ENCODE data around the gene DISP3. TPM values are rescaled to one million over a fixed set of nuclear protein-coding genes. Genes with fewer than 3 reads are reported as not detected.

The DISP3 gene
- total RNA-seq, 1 experiment from 2014 or later: 1.1 TPM

- TF ChIP-seq REST (IDR thresholded peaks at IDR 0.05; ENCODE audit: insufficient read depth in 1 of 2, low read depth in 2 of 2, low read length in 1 of 2) (no peak), TCF7L2 (IDR thresholded peaks at IDR 0.05; ENCODE audit: low read depth, low read length) (no peak), POLR2AphosphoS5 (IDR thresholded peaks at IDR 0.05; ENCODE audit: low read depth, low read length) (no peak), SIN3A (IDR thresholded peaks at IDR 0.05; ENCODE audit: borderline replicate concordance, insufficient read depth, low read depth, low read length) (no peak), CTCF (IDR thresholded peaks at IDR 0.05) (no peak)
- ATAC-seq (no peak), DNase-seq (ENCODE audit: low read depth, low spot score) (no peak)
- H3K9me3 ChIP-seq (ENCODE audit: control insufficient read depth, insufficient read depth, low read depth, low read length): no peaks in the 10 kb centered on the region
- intact Hi-C loops (cut with micrococcal nuclease; ENCODE audit: unreplicated experiment) (no loop called here), in situ Hi-C loops (cut with HindIII; ENCODE audit: low pct_unique_long_range_greater_than_20kb, low sequenced_read_pairs) (no loop called here)
- H3K27me3 ChIP-seq (ENCODE audit: control insufficient read depth, insufficient read depth, low read length): peaks cover 15% of the 10 kb centered on the region
- no peak overlapping the region; a peak in 1 of 4 replicates for H3K4me3 ChIP-seq (ENCODE audit: low read depth in 2 of 2, low read length in 2 of 2)
- H3K27ac ChIP-seq (ENCODE audit: low read length): no peak overlapping the region
- CTCF ChIA-PET: no interaction called here
- no peaks in the 10 kb centered on the region for H3K36me3 ChIP-seq (ENCODE audit: control insufficient read depth, insufficient read depth, low read length)
- POLR2A ChIA-PET: no interaction called here
- no TSS peak for BruUV-seq (replicated peaks)
- no peaks in the 10 kb centered on the region for H3K4me1 ChIP-seq (ENCODE audit: control insufficient read depth, insufficient read depth, low read length)
Observed at GRCh38 chr1:11483581-11484320, 4.8 kb downstream of the DISP3 start.

DNA sequence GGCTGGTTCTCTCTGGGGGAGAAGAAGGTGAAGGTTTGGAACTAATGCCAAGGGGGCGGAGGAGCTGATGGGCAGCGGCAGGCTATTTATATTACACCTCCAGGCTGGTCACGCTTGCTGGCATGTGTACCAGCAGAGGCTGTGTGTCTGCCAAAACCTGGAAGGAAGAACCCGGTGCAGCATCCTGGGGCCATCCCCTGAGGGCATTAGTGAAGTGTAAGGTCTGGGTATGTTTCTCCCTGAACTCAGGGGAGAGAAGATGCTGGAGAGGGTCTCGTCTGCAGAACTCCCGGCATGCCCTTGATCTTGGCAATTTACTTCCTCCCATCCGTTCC is 5.3 kb downstream of the DISP3 start:
- Histone ChIP-seq H3K27me3 (ENCODE audit: control insufficient read depth, insufficient read depth, low read length) (peaks cover 17% of the 10 kb centered on the region), H3K4me1 (ENCODE audit: control insufficient read depth, insufficient read depth, low read length) (no peaks in the 10 kb centered on the region), H3K9me3 (ENCODE audit: control insufficient read depth, insufficient read depth, low read depth, low read length) (no peaks in the 10 kb centered on the region), H3K4me3 (ENCODE audit: low read depth in 2 of 2, low read length in 2 of 2) (no peak overlapping the region; a peak in 1 of 4 replicates), H3K36me3 (ENCODE audit: control insufficient read depth, insufficient read depth, low read length) (no peaks in the 10 kb centered on the region), H3K27ac (ENCODE audit: low read length) (no peak overlapping the region)
- ATAC-seq: no peak
- DNase-seq (ENCODE audit: low read depth, low spot score): no peak
- TF ChIP-seq TCF7L2 (IDR thresholded peaks at IDR 0.05; ENCODE audit: low read depth, low read length) (no peak), CTCF (IDR thresholded peaks at IDR 0.05) (no peak), REST (IDR thresholded peaks at IDR 0.05; ENCODE audit: insufficient read depth in 1 of 2, low read depth in 2 of 2, low read length in 1 of 2) (no peak), SIN3A (IDR thresholded peaks at IDR 0.05; ENCODE audit: borderline replicate concordance, insufficient read depth, low read depth, low read length) (no peak), POLR2AphosphoS5 (IDR thresholded peaks at IDR 0.05; ENCODE audit: low read depth, low read length) (no peak)
- ChIA-PET POLR2A (no interaction called here), CTCF (no interaction called here)
- intact Hi-C loops (cut with micrococcal nuclease; ENCODE audit: unreplicated experiment): no loop called here
- in situ Hi-C loops (cut with HindIII; ENCODE audit: low pct_unique_long_range_greater_than_20kb, low sequenced_read_pairs): no loop called here
- BruUV-seq (replicated peaks): no TSS peak
